Right renal cortex interstitium (tissue), 3 donors: ENCODE data around the gene IKZF1. TPM values are rescaled to one million over a fixed set of nuclear protein-coding genes. Genes with fewer than 3 reads are reported as not detected.

ENCODE experiments used
- DNase-seq, 3 donors: peaks; one replicate each; pipeline ENCODE4 v3.0.0-alpha.2; 2013; ENCODE audit warnings: low read depth in 3 of 3, low spot score in 2 of 3
- polyA plus RNA-seq, 3 donors: library from polyadenylated mRNA; unstranded; fragments of 120-200 nt; gene quantifications; one replicate each; pipeline ENCODE4 v1.2.1, GENCODE V29; 2013; ENCODE audit not compliant: insufficient read length in 3 of 3

IKZF1 gene
- polyA plus RNA-seq, 3 donors, result 1.2 to 1.8 (median 1.2) TPM

DNA sequence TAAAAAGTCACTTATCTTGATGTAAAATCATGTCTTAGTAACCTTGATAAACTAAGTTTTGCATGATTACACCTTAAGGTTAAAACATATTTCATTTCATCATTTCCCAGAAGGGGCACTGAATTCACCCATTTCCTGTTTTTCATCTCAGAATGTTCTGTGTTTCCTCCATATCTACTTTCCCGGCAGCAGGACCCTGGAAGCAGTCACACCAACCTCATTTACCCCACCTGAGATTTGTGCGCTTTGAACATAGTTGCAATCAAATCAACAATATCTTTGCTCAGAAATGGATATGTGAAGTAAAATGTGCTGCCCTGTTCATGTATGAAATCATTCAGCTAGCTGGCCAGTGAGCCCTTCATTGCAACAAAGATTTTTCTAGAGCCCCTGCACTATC, 46.8 kb downstream of the IKZF1 start:
- no peak for DNase-seq

DNA sequence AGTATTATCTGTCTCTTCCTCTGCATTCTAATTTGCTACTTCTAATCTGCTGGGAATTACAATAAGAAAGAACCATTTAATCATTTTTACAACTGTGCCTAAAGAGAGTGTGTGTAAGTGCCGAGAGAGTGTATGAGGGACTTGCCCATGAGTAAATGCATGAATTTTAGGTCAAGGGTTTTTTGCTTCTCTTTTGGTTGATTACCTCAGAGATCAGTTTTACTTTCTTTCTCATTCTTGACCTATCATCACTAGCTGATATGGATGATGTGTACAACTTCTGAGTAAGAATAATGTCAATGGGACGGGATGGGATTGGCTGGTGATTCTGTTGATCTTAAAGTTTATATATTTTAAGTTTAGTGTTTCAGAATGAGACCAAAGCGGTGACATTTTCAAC, 47.8 kb downstream of the IKZF1 start:
- DNase-seq, result no peak

DNA sequence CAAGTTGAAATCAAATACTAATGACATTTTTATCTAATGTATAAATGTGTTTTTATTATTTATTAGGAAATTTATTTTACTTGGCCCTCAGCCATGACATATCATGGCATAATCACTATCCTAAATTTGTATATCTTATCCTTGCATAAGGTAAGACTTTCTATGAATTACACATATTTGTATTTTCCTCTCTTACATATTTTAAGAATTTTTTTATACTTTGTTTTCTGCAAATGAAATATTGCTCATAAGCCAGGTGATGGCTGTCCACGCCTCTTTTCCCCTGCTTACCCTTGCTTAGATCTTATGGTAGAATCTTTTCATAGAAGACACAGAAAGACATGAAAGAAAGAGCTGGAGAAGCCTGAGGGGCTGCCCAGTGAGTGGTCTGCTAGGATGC, 48.2 kb downstream of the IKZF1 start:
- no peak for DNase-seq

DNA sequence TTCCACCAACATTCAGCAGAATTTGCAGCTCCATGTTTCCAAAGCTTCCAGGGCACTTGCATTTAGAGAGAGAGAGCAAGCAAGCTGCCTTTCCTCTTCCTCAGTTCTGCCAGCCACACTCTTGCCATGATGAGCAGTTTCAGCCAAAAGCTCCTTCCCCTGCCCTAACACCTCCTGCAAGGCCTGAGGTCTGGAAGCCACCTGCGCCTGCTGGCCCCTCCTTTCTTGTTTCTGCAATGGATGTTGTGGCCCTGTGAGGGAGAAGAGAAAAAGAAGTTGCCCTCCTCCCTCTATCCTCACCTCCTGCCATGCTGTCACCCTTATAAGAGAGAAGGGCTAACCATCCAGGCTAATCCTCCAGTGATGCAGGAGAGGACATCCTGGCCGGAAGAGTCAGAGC, 48.7 kb downstream of the IKZF1 start:
- DNase-seq, result no peak

DNA sequence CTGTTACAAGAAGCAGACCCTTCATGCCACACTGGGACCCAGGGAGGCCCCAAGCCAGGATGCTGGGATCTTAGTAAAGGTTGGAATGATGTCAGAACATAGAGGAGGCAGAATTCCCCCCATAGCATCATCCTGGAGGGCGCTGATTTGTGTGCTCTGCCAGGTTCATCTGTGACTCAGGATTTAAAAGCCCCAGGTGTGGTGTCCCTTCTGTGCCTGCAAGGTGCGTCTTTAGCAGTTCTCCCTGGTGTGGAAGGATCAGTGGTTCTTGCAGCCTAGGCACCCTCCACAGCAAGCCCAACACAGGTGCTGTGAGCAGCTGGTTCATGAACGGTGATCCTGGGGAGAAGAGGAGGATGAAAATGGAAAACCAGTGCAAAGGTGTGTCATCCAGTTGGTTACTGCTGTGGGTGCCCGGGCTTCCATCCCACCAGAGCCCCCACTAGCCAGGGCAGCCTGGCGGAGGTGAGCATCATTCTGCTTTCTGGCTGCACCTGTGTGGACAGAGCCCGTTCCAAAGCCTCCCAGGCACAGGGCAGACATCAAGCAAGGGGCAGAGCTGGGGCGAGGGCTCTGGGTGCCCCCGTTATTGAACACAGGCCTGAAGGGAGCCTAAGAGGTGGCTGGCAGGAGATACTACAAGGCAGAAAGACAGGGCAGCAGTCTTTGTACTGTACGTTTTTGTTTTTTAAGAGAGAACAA, 49.5 kb downstream of the IKZF1 start:
- DNase-seq, result no peak

DNA sequence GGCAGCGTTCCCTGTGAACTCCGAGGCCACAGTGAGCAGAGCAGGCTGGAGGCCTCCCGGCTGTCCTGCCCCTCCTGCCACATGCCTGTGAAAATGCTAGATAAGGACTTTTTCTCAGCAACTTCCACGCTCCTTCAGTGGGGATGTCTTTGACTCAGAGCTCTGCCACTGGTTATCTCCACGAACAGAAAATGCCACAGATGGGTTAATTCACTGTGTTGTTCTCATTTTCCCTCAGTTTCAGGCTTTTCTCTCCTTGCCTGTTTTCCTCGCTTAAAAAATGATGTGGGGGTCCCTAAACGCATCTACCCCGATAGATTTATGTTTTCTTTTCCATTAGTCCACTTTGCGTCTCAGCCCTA, 51.3 kb downstream of the IKZF1 start:
- DNase-seq, result no peak

DNA sequence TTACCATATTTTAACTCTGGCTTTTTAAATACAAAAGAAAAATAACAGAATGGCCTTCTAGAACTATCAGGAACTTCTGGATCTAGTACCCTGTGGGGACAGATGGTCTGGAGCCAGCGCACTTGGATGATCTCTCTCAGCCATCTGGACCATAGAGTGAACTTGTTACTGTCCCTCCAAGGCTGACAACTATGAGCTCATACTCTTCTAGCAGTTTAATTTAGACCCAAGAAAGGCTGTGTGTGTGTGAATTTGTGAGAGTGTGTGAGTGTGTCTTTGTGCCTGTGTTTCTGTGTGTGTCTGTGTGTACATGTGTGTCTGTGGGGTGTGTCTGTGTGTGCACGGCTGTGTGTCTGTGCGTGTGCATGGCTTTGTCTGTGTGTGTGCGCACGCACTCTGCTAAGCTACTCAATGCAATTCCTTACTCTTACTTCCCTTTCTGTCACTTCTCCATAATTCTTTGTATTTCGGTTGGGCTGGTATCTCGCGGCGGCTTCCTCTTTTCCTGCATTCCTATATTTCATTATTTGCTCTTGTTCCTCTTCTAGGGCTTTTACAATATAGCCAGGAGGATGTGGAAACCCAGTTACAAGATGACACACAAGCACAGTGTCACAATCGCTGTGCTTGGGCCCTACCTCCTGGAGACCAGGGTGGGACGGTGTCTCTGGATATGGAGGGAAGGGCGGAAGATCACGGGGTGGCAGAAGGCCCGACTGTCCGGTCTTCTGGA, 51.9 kb downstream of the IKZF1 start:
- DNase-seq, result no peak

DNA sequence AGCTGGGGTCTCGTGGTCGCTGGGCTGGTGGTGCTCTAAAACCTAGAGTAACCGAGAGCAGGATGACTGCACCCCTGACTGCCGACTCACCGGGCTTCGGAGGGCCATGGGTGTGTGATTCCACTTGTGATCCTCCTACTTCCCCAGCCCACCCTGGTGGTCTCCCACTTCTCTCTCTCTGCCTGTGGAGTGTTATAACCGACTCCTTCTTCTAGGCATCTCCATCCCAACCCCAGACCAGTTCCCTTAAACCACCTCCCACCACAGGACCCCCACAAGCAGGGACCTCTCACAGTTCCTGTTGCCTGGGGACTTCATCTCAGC, 52.4 kb downstream of the IKZF1 start:
- no peak for DNase-seq

DNA sequence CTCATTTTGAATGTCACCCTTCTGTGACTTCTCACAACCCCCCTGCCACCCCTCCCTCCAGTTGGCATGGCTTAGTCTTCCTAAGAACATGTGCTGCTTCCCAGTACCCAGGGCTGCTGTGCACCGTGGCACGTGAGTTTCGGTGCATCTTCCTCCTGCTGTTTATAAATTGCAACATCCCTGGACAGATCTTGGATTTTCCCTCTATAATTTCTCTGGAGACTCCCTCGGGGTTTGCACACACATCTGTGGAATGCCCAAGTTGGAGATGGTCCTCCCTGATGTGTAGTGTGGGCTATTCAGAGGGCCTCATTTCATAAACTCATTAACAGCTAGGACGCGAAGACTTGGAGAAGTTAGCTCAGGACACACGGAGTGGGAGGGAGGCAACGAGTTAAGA, 52.9 kb downstream of the IKZF1 start:
- no peak for DNase-seq

DNA sequence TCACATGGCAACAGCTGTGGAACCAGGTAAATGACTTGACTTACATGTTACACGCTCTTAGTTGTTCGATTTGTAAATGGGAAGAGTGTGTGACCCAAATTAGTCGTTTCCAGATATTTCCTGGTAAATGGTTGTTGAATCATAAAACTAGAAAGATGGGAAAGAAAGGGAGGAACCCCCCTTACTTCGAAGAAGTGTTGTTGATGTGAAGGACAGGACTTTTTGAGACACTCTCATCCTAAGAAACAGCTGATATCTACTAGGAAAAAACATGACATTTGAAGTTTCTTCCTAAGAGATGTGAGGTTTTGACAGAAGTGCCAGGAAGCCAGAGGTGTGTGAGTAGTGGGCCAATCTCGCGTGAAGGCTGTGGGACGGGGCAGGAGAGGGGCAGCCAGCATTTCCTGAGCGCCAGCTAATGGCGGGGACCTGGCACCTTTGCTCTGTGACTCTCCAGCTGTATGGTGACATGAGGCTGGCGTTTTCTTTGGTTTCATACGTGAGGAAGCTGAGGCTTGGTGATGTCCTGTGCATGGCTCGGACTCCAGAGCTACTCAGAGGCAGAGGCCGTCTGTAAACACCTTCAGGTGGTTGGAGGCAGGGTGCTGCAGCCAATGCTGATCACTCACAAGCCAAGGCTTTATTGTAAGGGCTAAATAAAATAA, 53.7 kb downstream of the IKZF1 start:
- DNase-seq, result no peak

DNA sequence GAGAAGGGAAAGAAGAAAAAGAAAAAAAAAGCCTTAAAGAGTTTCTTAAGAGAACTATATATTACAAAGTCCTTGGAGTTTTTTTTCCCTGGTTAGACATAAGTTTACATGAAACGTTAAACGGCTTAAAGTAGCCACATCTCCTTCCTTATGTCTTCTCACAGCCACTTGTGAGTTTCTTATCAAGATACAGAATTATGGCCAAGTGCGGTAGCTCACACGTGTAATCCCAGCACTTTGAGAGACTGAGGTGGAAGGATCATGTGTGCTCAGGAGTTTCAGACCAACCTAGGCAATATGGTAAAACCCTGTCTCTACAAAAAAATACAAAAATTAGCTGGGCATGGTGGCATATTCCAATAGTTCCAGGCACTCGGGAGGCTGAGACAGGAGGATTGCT, 54.3 kb downstream of the IKZF1 start:
- no peak for DNase-seq

DNA sequence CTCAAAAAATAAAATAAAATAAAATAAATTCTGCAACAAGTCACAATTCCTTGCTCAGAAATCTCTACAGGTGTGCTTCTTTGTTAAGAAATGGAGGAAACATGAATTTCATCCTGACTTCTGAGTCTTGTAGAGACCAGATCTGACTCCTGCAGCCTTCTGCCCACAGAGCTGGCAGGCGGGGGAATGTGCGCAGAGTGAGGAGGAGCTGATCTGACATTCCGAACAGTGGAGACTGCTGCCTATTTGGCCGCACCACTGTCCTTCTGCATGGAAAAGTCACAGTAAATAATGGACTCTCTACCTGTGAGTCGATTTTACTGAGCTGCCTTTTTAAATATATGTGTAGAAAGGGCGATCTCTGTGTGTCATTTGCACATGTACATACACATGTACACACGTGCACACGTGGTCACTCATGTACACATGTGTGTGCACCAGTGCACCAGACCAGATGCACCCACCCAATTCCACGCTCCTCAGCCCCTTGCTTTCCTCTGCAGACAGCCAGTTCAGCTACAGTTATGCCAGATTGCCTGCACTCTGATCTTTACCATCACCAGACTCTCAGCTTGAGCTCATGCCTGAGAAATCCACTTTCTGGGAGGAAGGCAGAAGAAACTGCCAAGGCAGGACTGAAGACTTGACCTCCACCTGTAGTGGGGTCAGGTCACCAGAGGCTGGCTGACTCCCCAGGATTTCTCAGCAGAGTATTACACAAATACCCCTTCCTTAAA, 54.9 kb downstream of the IKZF1 start:
- DNase-seq, result no peak

DNA sequence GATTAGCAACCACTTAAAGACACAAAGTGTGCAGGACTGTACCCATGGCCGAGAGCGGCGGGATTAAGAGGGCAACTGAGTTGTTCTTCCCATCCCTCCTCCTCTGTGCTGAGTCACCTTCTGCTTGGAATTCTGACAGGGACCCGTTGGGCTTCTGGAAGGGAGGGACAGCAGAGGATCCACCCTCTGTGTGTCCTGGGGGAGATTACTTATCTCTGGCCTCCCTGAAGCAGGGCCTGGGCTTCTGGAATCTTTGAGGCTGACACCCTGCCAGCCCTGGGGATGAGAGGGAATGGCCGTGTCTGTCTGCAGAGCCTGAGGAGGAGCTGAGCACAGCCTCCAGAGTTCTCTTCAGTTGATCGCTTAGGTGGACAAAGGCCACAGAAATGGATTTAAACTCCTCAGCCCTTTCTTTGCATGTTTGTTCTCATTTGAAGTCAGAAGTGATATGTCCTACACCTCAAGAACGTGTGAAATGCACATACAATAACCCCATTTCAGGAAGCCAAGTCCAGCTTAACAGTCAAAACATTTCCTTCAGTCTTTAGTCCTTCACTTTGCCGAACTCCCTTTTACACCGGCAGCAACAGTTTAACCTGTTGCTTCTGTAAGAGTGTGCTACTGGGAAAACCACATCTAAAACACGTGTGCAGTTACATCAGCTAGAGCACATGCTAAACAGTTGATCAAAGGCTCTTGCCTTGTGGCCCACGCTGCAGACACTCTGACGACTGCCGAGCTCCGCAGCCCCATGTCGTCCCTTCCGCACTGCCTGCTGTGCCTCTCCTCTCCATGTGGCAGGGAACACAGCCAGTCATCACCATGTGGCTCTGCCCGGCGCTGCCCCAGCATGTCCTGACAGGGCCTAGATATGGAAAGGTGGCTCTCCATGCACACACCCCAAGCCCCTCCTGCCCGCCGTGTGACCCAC, 55.7 kb downstream of the IKZF1 start:
- DNase-seq, result no peak

DNA sequence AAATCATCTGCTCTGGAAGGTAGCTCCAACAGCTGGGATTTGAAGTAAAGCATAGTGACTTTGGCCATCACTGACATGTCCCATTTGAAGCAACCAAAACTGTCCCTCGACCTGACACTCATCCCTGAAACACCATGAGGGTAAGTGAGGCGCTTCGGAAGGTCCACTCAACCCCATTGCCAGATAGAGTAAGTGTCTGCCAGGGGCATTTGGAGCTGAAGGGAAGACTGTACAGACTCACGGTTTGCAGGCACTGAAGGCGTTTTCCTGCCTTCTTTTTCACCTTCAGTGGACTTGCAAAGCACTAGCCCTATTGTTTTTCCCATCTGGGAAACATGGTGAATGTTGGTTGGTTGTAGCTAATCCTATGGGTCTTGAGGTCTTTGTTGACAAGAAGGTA, 57.6 kb downstream of the IKZF1 start:
- no peak for DNase-seq

DNA sequence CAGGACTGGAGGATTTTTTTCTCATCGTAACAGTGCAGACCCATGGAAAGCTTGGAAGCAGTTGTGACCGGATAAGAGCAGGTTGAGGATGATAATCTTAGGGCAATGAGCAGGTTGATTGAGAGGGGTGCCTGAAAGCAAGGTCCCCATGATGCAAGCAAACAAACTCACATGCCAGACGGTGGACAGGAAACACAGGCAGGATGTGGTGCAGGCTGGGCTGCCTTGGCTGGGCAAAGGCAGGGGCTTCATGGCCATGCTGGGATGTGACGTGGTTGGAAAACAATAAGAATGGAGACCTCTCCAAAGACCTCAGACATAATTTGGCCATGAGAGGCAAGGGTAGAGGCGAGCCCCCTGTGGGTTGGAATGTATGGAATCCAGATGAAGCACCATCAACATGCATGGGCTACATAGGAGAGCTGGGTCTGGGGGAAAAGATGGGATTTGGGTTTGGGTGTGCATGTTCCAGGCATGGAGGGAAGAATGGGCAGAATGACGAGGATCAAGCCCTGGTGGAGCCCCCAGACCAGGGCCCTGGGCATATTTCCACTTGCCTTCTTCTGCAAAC, 58.3 kb downstream of the IKZF1 start:
- DNase-seq, result no peak

DNA sequence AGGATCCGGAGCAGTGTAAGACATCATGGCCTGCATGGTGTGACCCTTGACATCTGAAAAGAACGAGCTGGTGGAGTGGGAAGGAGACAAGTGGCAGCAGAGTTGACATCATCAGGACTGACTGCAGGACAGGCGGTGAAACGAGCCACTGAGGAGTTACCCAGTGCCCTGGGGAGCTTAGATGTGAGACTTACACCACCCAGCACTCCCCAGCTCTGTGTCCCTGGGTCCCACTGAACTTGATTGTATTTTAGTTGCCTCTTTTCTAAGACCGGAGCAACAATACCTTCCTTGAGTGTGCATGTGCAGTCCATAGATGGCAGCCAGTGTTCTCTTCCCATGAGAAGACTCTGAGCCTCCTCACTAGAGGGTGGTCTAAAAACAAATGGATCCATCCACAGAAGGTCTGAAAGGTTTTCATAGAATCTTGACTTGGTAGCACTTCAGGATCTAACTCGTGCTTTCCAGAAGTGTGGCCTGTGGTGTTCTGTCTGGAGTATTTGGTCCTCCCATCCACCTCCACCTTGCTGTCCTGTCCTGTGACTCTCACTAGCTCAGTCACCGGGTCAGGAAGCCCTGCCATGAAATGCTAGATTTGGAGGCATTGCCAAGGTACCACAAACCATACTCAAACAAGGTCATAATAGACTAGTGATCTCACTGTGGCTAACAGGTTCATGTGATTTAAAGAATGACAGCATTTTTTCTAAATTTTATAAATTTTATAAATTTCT, 59.0 kb downstream of the IKZF1 start:
- DNase-seq, result no peak

DNA sequence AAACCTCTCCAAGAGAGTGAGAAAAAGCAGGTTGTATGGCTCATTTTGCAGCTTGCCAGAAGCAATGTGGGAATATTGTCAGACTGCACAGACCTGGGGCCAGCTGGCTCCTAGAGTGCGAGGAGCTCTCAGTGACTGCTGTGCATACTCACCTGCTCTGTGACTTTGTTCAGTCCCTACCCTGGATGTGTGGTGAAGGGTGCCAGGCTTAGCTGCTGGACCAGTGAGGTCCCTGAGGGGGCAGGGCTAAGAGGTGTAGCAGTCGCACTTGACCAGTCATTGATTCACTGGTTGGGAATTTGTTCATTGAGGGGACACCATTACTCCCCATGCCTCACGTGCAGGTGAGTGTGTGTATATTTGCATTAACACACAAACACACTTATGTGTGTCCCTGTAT, 60.1 kb downstream of the IKZF1 start:
- no peak for DNase-seq

DNA sequence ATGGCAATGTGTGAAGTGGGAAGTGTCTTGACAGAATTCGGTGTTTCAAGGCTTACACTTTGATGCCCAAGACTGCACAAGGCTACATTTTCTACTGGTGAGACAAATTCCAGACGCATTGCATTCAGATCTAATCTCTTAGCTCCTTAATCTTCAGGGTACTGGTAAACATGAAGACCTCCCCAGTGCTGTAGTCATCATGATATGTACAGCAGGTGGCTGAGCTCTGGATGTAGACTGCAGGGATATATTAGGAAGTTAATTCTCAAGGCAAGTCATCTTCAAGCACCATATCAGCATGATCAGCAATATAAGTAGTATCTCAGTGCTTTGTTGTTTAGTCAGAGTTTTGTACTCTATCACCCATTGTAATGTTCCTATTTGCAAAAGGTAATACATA, 61.8 kb downstream of the IKZF1 start:
- no peak for DNase-seq

DNA sequence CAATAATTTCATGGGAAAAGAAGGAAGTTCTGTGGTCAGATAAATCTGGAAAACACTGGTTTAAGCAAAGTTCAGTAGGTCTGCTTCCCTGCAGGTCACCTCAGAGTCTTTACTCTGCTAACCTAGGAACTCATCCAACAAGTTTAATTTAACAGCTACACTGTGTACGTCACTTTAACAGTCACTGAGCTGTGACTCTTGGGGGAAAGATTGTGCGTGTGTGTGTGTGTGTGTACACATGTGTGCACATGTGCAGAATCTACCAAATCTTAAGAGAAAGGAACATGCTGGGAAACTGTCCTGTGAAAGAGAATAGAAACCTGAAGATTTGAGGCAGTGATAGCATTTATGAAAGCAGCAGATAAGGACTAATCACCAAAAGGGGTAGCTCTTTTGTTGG, 62.6 kb downstream of the IKZF1 start:
- DNase-seq, result no peak

DNA sequence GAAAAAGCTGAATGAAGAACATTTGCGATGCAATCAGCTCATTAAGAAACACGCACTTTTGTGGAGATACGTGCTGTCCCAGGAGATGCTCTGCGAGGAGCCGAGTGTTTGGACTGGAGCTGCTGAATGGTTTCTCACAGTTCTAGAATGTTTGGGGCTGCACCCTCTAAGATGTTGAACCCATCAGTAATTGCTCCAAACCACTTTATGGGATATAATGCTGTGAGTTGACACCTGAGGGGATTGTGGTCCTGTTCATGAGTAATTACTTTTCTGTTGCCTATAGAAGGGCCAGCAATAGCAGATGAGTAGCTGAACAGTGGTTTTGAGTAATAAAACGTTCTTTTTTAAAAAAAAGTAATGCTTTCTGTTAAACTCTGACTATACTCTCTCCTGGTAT, 63.1 kb downstream of the IKZF1 start:
- DNase-seq, result no peak
